Parathyroid adenoma (tissue), 2 donors: ENCODE data around the gene ZNF624.
A peak's percentile ranks its signal among the peaks of the same experiment; 100 is the strongest.
"Not testable (repeated sequence)": the region's sequence is repeated elsewhere in the genome, so short reads cannot be mapped to it uniquely, and the experiment has no call there.

Source experiments
- H2AFZ ChIP-seq: fragments of 300-600 bp; sonication (generic); one replicate; pipeline ENCODE4 v1.7.0; 2017; ENCODE audit warnings: antibody characterized with exemption, mild to moderate bottlenecking
- H3K27ac ChIP-seq: fragments of 300-600 bp; sonication (generic); one replicate; pipeline ENCODE4 v1.7.0; 2017
- H3K27me3 ChIP-seq: fragments of 300-600 bp; sonication (generic); one replicate; pipeline ENCODE4 v1.7.0; 2017; ENCODE audit warnings: low read length; ENCODE audit not compliant: control insufficient read depth, insufficient read depth
- H3K36me3 ChIP-seq: fragments of 300-600 bp; sonication (generic); one replicate; pipeline ENCODE4 v1.7.0; 2017; ENCODE audit warnings: low read length; ENCODE audit not compliant: control insufficient read depth, insufficient read depth
- H3K4me1 ChIP-seq: fragments of 300-600 bp; sonication (generic); one replicate; pipeline ENCODE4 v1.7.0; 2017; ENCODE audit warnings: control low read depth
- H3K4me2 ChIP-seq: fragments of 300-600 bp; sonication (generic); one replicate; pipeline ENCODE4 v1.7.0; 2017; ENCODE audit warnings: low read length
- H3K4me3 ChIP-seq: fragments of 300-600 bp; sonication (generic); one replicate; pipeline ENCODE4 v1.7.0; 2017; ENCODE audit warnings: low read depth, low read length
- H3K79me2 ChIP-seq: fragments of 300-600 bp; sonication (generic); one replicate; pipeline ENCODE4 v1.7.0; 2017; ENCODE audit warnings: control low read depth
- H3K9ac ChIP-seq: fragments of 300-600 bp; sonication (generic); one replicate; pipeline ENCODE4 v1.7.0; 2017; ENCODE audit warnings: mild to moderate bottlenecking
- H3K9me3 ChIP-seq: fragments of 300-600 bp; sonication (generic); one replicate; pipeline ENCODE4 v1.7.0; 2017; ENCODE audit warnings: low read length; ENCODE audit not compliant: control insufficient read depth
- TF ChIP-seq, protein P1 (sequence below): fragments of 300-600 bp; sonication (generic); IDR thresholded peaks from one replicate; pipeline ENCODE4 v1.7.0; 2017; ENCODE audit warnings: antibody characterized with exemption, mild to moderate bottlenecking
- donor health status: primary hyperparathyroidism.

Gene ZNF624

DNA sequence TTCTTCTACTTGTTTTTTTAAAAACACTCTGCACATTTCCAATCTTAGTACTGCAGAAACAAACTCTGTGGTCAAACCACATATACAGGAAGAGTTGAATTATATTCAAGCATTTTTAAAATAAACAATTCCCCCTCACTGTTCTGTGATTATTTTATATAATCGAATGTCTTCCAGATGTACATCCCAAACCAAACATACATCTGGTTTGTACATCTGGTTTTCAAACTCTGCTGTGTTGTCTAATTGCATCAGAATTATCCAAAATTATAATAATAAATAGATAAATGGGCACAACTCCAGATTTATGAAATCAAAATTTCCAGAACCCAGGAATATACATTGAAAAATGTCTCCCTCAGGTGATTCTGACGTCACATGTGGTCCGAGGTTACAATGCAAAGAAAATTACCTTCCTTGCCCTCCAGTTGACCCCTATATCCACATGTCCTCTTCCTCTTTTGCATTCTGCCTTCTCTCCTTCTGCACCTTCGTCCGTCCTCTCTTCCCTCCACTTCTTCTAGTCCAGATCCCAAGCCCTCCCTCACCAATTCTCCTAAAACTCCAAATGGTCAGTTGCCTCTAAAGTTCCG, 23.1 kb upstream of the ZNF624 start:
- TF ChIP-seq, protein P1, sequence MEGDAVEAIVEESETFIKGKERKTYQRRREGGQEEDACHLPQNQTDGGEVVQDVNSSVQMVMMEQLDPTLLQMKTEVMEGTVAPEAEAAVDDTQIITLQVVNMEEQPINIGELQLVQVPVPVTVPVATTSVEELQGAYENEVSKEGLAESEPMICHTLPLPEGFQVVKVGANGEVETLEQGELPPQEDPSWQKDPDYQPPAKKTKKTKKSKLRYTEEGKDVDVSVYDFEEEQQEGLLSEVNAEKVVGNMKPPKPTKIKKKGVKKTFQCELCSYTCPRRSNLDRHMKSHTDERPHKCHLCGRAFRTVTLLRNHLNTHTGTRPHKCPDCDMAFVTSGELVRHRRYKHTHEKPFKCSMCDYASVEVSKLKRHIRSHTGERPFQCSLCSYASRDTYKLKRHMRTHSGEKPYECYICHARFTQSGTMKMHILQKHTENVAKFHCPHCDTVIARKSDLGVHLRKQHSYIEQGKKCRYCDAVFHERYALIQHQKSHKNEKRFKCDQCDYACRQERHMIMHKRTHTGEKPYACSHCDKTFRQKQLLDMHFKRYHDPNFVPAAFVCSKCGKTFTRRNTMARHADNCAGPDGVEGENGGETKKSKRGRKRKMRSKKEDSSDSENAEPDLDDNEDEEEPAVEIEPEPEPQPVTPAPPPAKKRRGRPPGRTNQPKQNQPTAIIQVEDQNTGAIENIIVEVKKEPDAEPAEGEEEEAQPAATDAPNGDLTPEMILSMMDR: no peak
- Histone ChIP-seq H3K9ac (no peak overlapping the region), H3K4me1 (no peaks in the 10 kb centered on the region), H3K36me3 (no peaks in the 10 kb centered on the region), H3K9me3 (no peaks in the 10 kb centered on the region), H3K79me2 (no peaks in the 10 kb centered on the region), H3K27ac (no peak overlapping the region), H3K27me3 (no peaks in the 10 kb centered on the region), H3K4me3 (no peak overlapping the region), H2AFZ (no peak overlapping the region), H3K4me2 (no peak overlapping the region)

DNA sequence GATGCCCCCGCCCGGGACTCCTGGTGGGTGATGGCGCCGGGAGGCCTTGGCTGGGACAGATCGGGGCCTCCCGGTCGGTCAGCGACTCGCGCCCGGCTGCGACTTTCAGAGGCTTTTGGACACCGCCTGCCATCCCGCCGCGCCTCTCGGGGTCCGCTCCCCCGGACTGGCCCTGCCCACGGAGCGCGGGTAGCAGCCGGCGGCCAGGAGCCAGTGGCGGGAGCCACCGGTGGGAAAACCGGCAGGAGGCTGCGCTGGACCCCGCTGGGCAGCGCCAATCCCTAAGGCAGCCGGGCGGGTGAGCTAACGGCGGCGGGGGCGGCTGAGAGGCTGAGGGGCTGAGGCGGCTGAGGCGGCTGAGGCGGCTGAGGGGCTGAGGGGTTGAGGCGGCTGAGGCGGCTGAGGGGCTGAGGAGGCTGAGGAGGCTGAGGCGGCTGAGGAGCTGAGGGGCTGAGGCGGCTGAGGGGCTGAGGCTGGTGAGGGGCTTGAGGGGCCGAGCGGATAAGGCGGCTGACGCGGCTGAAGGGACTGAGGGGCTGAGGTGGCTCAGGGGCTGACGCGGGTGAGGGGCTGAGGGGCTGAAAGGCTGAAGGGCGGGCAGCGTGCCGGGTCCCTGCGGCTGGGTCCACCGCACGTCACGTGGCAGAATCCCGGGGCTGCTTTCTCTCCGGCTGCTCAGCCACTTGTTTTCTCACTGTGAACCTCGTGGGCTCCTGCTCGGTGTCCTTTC, 13.4 kb upstream of the ZNF624 start:
- H3K36me3 ChIP-seq, H3K27me3 ChIP-seq, H3K9me3 ChIP-seq, H3K79me2 ChIP-seq, H3K4me1 ChIP-seq: not testable (repeated sequence)
- peak overlapping the region; percentile 72 for H3K9ac ChIP-seq
- peak overlapping the region; percentile 95 for H2AFZ ChIP-seq
- peak overlapping the region; percentile 31 for H3K4me3 ChIP-seq
- H3K27ac ChIP-seq: peak overlapping the region; percentile 39
- H3K4me2 ChIP-seq: peak overlapping the region; percentile 58

DNA sequence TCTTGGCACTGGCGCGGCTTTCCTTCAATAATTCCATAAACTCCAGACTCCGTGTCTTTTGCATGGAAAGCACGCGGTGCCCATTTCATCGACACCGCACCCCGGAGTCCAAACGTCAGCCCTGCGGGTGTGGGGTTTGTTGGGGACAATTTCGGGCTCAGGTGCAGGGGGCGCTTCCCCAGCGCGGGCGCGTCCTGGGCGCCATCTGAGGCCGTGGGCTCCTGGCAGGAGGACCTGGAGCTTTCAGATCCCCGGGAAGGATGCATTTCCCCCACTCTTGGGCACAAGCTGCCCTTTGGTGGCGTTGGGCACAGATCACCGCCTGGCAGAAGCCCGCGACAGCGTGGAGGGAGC, 12.9 kb upstream of the ZNF624 start:
- not testable (repeated sequence) for H3K27me3 ChIP-seq, H3K9me3 ChIP-seq, H3K4me1 ChIP-seq, H3K79me2 ChIP-seq, H3K27ac ChIP-seq, H3K36me3 ChIP-seq
- Histone ChIP-seq H3K4me2 (peak overlapping the region; percentile 58), H3K9ac (peak overlapping the region; percentile 72), H3K4me3 (peak overlapping the region; percentile 31), H2AFZ (peak overlapping the region; percentile 95)

DNA sequence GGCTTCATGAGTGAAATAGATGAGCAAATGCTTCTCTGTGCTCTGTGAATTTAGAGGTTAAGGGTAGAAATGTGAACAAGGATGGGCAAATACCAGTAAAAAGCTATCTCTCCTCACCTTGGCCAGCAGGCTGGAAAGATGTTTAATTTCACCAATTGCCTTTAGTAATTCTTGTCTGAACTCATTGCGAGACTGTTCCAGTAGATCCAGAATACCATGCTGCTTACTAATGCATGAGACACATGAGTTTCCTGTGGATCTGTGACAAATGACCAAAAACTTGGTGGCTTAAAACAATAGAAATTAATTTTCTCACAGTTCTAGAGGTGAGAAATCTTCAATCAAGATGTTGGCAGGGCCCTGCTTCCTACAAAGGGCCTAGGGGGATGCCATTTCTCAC, 9.3 kb upstream of the ZNF624 start:
- Histone ChIP-seq H3K4me1 (no peaks in the 10 kb centered on the region), H3K27me3 (no peaks in the 10 kb centered on the region), H3K36me3 (no peaks in the 10 kb centered on the region), H3K27ac (no peak overlapping the region), H3K4me2 (no peak overlapping the region), H3K4me3 (no peak overlapping the region), H2AFZ (no peak overlapping the region), H3K9ac (no peak overlapping the region), H3K79me2 (no peaks in the 10 kb centered on the region), H3K9me3 (no peaks in the 10 kb centered on the region)
- TF ChIP-seq, protein P1: no peak

DNA sequence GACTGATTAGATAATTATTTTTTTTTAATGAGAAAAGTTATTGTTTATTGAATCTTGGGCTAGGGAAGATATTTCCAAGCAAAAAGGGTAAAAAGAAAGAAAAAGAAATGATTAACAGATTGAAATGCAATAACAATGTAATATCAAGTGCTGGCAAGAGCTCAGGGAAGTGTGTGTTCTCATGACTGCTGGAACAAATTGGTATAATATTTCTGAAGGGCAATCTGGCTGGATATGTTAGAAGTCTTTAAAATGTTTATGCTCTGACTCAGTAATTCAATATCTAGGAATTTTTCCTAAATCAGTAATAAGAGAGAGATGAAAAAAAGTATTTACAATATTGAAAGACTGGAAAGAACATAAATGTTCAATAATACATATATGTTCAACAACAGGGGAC, 7.6 kb upstream of the ZNF624 start:
- no peak overlapping the region for H3K4me2 ChIP-seq
- H3K9ac ChIP-seq: no peak overlapping the region
- H3K27ac ChIP-seq: no peak overlapping the region
- no peaks in the 10 kb centered on the region for H3K79me2 ChIP-seq
- H3K4me1 ChIP-seq: no peaks in the 10 kb centered on the region
- no peak overlapping the region for H3K4me3 ChIP-seq
- TF ChIP-seq, protein P1: no peak
- H3K27me3 ChIP-seq: no peaks in the 10 kb centered on the region
- no peaks in the 10 kb centered on the region for H3K9me3 ChIP-seq
- no peaks in the 10 kb centered on the region for H3K36me3 ChIP-seq
- H2AFZ ChIP-seq: no peak overlapping the region
